Tibial nerve (tissue), 3 donors: ENCODE data around the gene NOVA2.

ENCODE experiments used
- POLR2A ChIP-seq, 2 donors: fragments of 450-650 bp; IDR thresholded peaks; one replicate each; pipeline ENCODE4 v1.6.1; 2017; ENCODE audit warnings: antibody characterized with exemption in 2 of 2, mild to moderate bottlenecking in 2 of 2, moderate library complexity in 2 of 2
- TF ChIP-seq, protein P1 (sequence below), 5 experiments: fragments of 200-600 bp in 3 of 5; fragments of 450-650 bp in 2 of 5; sonication (generic) in 3 of 5; IDR thresholded peaks; one replicate each; pipeline ENCODE4 v1.5.1; 2016 to 2019; ENCODE audit warnings: antibody characterized with exemption in 5 of 5, mild to moderate bottlenecking in 3 of 5, moderate library complexity in 2 of 5

DNA sequence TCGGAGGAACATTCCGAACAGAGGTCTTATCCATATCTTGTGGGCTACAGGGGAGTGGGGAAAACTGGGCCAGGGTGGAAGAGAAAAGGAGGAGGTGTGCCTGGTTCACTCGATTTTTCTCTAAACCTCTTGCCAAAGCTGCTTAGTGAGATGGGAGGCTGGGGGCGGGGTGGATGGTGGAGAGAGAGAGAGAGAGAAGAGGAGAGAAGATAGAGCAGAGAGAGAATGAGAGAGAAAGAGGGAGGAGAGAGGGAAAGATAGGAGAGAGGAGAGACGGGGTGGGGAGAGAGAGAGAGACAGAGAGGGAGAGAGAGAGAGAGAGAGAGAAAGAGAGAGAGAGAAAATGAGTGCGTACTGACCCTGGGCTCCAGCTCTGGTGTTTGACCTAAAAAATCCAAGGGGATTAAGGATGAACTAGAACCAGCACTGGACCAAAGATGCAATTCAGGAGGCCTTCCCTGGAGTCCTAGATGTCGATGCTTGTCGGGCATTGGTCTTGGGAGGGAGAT is 14.1 kb downstream of the NOVA2 start:
- TF ChIP-seq, protein P1, sequence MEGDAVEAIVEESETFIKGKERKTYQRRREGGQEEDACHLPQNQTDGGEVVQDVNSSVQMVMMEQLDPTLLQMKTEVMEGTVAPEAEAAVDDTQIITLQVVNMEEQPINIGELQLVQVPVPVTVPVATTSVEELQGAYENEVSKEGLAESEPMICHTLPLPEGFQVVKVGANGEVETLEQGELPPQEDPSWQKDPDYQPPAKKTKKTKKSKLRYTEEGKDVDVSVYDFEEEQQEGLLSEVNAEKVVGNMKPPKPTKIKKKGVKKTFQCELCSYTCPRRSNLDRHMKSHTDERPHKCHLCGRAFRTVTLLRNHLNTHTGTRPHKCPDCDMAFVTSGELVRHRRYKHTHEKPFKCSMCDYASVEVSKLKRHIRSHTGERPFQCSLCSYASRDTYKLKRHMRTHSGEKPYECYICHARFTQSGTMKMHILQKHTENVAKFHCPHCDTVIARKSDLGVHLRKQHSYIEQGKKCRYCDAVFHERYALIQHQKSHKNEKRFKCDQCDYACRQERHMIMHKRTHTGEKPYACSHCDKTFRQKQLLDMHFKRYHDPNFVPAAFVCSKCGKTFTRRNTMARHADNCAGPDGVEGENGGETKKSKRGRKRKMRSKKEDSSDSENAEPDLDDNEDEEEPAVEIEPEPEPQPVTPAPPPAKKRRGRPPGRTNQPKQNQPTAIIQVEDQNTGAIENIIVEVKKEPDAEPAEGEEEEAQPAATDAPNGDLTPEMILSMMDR (IDR thresholded peaks at IDR 0.05): no peak
- TF ChIP-seq POLR2A (IDR thresholded peaks at IDR 0.05): no peak
